DOHH2 (cell line): ENCODE data around the gene PRSS8.
A peak's percentile ranks its signal among the peaks of the same experiment; 100 is the strongest.
"Not testable (repeated sequence)": the region's sequence is repeated elsewhere in the genome, so short reads cannot be mapped to it uniquely, and the experiment has no call there.

Experiments
- H3F3A ChIP-seq: fragments of 200-600 bp; sonication (generic), shearing (Covaris generic); 2 replicates; pipeline ENCODE4 v1.6.0; 2016; ENCODE audit warnings: antibody characterized with exemption, mild to moderate bottlenecking; ENCODE audit not compliant: control insufficient read depth, insufficient read depth
- H3K27ac ChIP-seq: fragments of 200-600 bp; sonication (generic); 2 replicates; pipeline ENCODE4 v1.5.1; 2014; ENCODE audit warnings: low read depth, mild to moderate bottlenecking, low read length, moderate library complexity
- H3K27me3 ChIP-seq: fragments of 200-600 bp; sonication (generic); 2 replicates; pipeline ENCODE4 v1.6.1; 2014; ENCODE audit warnings: mild to moderate bottlenecking, low read length, mixed read lengths; ENCODE audit not compliant: control insufficient read depth
- H3K36me3 ChIP-seq: fragments of 200-600 bp; sonication (generic); 2 replicates; pipeline ENCODE4 v1.6.1; 2014; ENCODE audit warnings: mild to moderate bottlenecking, low read length, moderate library complexity, mixed read lengths; ENCODE audit not compliant: control insufficient read depth
- H3K4me1 ChIP-seq: fragments of 200-600 bp; sonication (generic); 2 replicates; pipeline ENCODE4 v1.6.1; 2014; ENCODE audit warnings: mild to moderate bottlenecking, low read length, mixed read lengths; ENCODE audit not compliant: control insufficient read depth
- H3K4me2 ChIP-seq: fragments of 200-600 bp; sonication (generic); 2 replicates; pipeline ENCODE4 v1.6.0; 2014; ENCODE audit warnings: mild to moderate bottlenecking, low read length, moderate library complexity
- H3K4me3 ChIP-seq: fragments of 200-600 bp; sonication (generic); 2 replicates; pipeline ENCODE4 v1.5.1; 2014; ENCODE audit warnings: mild to moderate bottlenecking, low read length, mixed read lengths
- H3K79me2 ChIP-seq: fragments of 200-600 bp; sonication (generic); 2 replicates; pipeline ENCODE4 v1.6.1; 2014; ENCODE audit warnings: mild to moderate bottlenecking, low read length, mixed read lengths; ENCODE audit not compliant: control insufficient read depth
- H3K9me2 ChIP-seq: fragments of 200-600 bp; sonication (generic); replicated peaks from 2 replicates; pipeline ENCODE4 v1.6.1; 2014; ENCODE audit warnings: mild to moderate bottlenecking, low read length, mixed read lengths; ENCODE audit not compliant: control insufficient read depth
- H3K9me3 ChIP-seq: fragments of 200-600 bp; sonication (generic); 2 replicates; pipeline ENCODE4 v1.6.1; 2014; ENCODE audit warnings: antibody characterized with exemption, low read length, mixed read lengths; ENCODE audit not compliant: control insufficient read depth, insufficient read depth
- H4K20me1 ChIP-seq: fragments of 200-600 bp; sonication (generic); 2 replicates; pipeline ENCODE4 v1.6.0; 2014; ENCODE audit warnings: low read depth, mild to moderate bottlenecking, antibody characterized with exemption, low read length, moderate library complexity; ENCODE audit not compliant: control insufficient read depth, insufficient read depth
- EZH2phosphoT487 ChIP-seq: fragments of 200-600 bp; sonication (generic); IDR thresholded peaks from 2 replicates; pipeline ENCODE4 v1.6.1; 2017; ENCODE audit warnings: borderline replicate concordance, mild to moderate bottlenecking, antibody characterized with exemption, low read length, moderate library complexity, mixed read lengths
- TF ChIP-seq, protein P1 (sequence below): fragments of 200-600 bp; sonication (generic); IDR thresholded peaks from one replicate; pipeline ENCODE4 v1.5.1; 2014; ENCODE audit warnings: antibody characterized with exemption, mild to moderate bottlenecking, low read depth, low read length; ENCODE audit not compliant: poor library complexity, severe bottlenecking

Gene PRSS8

GRCh38 chr16:31179219-31179746, 43.8 kb upstream of the PRSS8 start:
- Histone ChIP-seq H3K4me3 (peak overlapping the region; percentile 98), H3K4me1 (peaks cover 44% of the 10 kb centered on the region), H3K36me3 (peaks cover 46% of the 10 kb centered on the region), H3K27me3 (no peaks in the 10 kb centered on the region), H3K9me2 (no peaks in the 10 kb centered on the region), H3K27ac (peak overlapping the region; percentile 89), H3K4me2 (peak overlapping the region; percentile 99), H3F3A (peaks cover 37% of the 10 kb centered on the region), H4K20me1 (peaks cover 36% of the 10 kb centered on the region), H3K9me3 (no peaks in the 10 kb centered on the region), H3K79me2 (peaks cover 57% of the 10 kb centered on the region)
- no peak for TF ChIP-seq EZH2phosphoT487

- Histone ChIP-seq H3K27me3 (no peaks in the 10 kb centered on the region), H3K4me2 (peak overlapping the region; percentile 33), H3K9me3 (no peaks in the 10 kb centered on the region), H3K4me3 (no peak overlapping the region), H3K4me1 (peaks cover 35% of the 10 kb centered on the region), H4K20me1 (peaks cover 15% of the 10 kb centered on the region), H3K36me3 (peaks cover 25% of the 10 kb centered on the region), H3F3A (peaks cover 20% of the 10 kb centered on the region), H3K9me2 (no peaks in the 10 kb centered on the region), H3K79me2 (peaks cover 35% of the 10 kb centered on the region), H3K27ac (no peak overlapping the region)
- no peak for TF ChIP-seq EZH2phosphoT487
- TF ChIP-seq, protein P1, sequence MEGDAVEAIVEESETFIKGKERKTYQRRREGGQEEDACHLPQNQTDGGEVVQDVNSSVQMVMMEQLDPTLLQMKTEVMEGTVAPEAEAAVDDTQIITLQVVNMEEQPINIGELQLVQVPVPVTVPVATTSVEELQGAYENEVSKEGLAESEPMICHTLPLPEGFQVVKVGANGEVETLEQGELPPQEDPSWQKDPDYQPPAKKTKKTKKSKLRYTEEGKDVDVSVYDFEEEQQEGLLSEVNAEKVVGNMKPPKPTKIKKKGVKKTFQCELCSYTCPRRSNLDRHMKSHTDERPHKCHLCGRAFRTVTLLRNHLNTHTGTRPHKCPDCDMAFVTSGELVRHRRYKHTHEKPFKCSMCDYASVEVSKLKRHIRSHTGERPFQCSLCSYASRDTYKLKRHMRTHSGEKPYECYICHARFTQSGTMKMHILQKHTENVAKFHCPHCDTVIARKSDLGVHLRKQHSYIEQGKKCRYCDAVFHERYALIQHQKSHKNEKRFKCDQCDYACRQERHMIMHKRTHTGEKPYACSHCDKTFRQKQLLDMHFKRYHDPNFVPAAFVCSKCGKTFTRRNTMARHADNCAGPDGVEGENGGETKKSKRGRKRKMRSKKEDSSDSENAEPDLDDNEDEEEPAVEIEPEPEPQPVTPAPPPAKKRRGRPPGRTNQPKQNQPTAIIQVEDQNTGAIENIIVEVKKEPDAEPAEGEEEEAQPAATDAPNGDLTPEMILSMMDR = no peak
Observed at GRCh38 chr16:31177136-31177535, 41.6 kb upstream of the PRSS8 start.

- not testable (repeated sequence) for H3K27ac ChIP-seq, H3K9me2 ChIP-seq, H3K4me3 ChIP-seq, H4K20me1 ChIP-seq, H3K36me3 ChIP-seq, H3K9me3 ChIP-seq, H3K79me2 ChIP-seq, H3K4me2 ChIP-seq, H3K27me3 ChIP-seq, H3F3A ChIP-seq, H3K4me1 ChIP-seq
Observed at GRCh38 chr16:31170048-31170447, 34.5 kb upstream of the PRSS8 start.

DNA sequence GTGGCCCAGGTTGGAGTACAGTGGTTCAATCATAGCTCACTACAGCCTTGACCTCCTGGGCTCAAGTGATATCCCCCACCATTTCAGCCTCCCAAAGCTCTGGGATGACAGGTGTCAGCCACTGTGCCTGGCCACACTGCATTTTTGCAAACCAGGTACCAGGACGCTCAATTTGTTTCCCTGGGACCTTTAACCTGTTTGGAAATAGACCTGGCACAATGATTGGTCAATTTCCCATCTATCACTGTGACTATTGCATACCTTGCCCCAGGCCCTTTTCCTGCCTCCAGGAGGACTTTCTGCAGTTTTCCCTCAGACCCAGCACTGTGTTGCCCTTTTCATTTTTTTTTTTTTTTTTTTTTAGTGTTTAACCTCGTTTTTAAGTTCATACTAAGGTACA, 33.3 kb upstream of the PRSS8 start:
- Histone ChIP-seq H3K4me3 (no peak overlapping the region), H3K9me2 (no peaks in the 10 kb centered on the region), H3F3A (no peaks in the 10 kb centered on the region), H3K36me3 (no peaks in the 10 kb centered on the region), H4K20me1 (no peaks in the 10 kb centered on the region), H3K27me3 (no peaks in the 10 kb centered on the region), H3K79me2 (no peaks in the 10 kb centered on the region), H3K4me1 (no peaks in the 10 kb centered on the region), H3K9me3 (no peaks in the 10 kb centered on the region), H3K4me2 (no peak overlapping the region), H3K27ac (no peak overlapping the region)
- TF ChIP-seq EZH2phosphoT487 = no peak
- TF ChIP-seq, protein P1 = no peak
